Measurements from ENCODE around the gene TMEM33.
"Not testable (repeated sequence)": the region's sequence is repeated elsewhere in the genome, so short reads cannot be mapped to it uniquely, and the experiment has no call there.

The TMEM33 gene, protein sequence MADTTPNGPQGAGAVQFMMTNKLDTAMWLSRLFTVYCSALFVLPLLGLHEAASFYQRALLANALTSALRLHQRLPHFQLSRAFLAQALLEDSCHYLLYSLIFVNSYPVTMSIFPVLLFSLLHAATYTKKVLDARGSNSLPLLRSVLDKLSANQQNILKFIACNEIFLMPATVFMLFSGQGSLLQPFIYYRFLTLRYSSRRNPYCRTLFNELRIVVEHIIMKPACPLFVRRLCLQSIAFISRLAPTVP

DNA sequence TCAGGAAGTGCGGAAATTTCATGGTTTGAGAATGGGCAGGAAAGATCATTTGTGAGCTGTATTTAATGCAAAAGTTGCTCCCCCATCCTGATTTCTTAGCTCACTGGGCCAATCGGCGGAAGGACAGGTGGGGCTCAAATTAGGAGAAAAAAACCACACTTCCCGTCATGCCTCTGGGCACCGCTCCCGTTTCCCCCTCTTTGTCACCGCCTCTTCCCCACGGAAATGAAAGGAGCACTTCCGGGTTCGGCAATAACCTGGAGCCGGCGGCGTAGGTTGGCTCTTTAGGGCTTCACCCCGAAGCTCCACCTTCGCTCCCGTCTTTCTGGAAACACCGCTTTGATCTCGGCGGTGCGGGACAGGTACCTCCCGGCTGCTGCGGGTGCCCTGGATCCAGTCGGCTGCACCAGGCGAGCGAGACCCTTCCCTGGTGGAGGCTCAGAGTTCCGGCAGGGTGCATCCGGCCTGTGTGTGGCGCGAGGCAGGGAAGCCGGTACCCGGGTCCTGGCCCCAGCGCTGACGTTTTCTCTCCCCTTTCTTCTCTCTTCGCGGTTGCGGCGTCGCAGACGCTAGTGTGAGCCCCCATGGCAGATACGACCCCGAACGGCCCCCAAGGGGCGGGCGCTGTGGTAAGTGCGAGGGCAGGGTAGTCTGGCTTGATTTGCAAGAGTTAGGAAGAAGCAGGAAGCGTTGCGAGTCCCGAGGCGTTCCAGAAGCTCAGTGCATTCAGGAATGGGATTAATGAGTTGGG is at the start of gene TMEM33:
TMEM33 (plus strand) TSS at position 529 of the 751 bp plus-strand sequence; CDS start at position 585, 56 bp downstream.
- DNase-seq, result peak; percentile 87 to 94 (median 92)

DNA sequence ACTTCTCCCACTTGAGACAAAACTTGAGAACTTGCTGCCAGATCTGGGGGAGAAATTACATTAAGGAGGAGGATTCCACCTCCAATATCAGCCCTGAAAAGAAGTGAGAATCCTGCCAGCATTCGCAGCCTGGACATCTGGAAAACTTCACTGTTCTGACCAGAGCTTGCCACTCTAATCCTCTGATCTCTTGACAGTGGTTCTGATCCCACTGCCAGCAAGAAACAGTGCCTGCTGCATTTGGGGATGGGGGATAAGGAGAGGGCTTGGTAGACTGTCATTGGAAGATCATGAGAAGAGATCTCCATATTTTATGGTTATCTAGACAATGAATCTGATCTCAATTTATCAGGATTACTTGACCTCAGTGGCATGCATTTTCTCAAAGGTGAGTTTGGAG is 49.8 kb upstream of the TMEM33 start:
- no peak for DNase-seq

DNA sequence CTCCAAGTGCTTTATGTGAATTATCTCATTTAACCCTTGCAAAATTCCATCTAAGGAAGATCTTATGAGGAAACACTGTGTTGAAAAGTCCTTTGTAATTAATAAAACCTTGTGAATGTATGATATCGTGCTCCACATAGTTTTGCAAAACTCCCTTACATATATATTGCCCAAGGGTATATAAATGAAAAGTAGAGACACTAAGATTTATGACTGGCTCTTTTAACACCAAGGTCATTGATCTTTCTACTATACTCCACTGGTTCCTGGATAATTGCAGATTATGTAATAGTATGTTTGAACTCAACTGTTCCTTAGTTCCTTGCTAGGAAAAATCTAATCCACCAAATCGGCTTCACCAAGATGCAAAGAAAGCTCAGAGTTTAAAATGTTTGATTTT is 48.0 kb upstream of the TMEM33 start:
- no peak for DNase-seq

DNA sequence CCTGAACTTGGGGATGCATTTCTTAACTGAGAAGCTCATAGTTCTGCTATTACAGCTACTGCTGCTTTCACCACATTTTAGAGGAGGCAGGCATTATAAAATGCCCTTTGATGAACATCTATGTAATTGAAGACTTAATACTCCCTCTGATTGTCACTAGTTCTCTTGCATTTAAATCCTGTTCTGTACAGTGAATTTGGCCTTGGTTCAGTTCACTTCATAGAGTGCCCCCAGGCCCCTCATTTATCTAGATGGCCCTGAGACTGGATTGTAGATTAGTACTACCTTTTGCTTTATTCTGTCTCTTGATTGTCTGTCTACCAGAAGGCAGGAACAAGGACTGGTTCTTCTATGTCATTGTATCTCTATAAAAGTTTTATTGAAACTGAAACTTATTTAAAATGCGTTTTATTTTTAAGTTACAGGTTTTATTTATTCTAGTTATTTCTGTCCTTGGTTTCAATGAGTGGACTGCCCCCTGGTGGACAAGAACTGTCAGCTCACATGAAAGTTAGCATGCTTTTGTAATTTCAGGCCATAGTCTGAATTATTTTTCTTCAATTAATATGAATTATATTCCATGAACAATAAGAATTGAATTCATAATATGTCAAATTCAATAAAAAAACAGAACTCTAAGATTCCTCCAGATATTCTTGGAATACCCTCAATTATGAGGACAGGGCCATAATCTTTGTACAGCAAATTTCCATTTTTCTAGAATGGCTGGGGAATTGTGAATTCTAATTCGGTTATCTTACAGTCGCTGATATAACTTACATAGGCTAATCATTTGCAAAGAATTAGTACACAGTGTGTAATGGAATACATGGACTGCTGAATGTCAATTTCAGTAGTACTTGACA is 47.2 kb upstream of the TMEM33 start:
- peak in 2 of 3 experiments; percentile 71 to 81 for DNase-seq

DNA sequence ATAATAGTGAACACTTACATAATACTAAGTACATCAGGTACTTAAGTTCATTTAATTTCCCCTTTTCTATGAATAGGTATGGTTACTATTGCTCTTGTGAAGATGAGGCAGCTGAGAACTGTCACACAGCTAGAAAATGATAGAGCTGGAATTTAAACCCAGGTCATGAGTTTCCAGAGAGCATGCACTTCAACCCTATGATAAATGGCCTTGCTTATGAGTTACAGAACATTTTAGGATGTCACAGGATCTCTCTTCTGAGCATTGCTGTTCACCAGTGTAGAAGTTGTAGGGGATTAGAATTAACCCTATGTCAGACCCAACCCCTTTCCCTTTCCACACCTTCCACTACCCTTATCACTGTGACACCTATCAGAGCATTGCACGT is 46.5 kb upstream of the TMEM33 start:
- DNase-seq, result no peak

DNA sequence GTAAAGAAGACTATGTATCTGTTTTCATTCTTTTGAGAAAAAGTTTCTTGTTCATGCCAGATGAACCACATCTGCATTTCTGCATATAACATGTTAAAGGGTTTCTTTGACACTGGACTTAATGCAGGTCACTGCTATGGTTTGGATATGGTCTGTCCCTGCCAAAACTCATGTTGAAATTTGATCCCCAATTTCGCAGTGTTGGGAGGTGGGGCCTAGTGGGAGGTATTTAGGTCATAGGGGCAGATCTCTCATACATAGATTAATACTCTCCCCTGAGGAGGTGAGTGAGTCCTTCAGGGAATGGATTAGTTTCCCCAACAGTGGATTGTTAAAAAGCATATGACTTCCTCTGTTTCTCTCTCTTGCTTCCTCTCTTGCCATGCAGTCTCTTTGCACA is 45.9 kb upstream of the TMEM33 start:
- no peak for DNase-seq

DNA sequence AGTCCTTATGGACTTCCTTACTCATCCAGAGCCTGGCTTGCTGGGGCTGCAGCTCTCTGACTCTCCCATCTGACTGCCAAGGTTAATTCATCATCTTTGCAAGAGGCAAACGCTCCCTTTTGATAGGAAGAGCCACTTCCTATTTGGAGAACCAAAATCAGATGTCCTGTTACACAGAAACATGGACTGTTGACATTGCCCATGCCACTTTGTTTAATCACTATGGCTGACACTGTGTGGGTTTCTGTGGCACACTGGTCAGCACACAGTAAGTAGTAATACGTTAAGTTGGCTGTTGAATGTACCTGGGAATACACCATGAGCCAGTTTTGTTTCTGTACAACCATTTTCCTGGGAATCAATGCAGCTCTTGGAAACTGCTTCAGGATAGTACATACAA is 45.1 kb upstream of the TMEM33 start:
- no peak for DNase-seq

DNA sequence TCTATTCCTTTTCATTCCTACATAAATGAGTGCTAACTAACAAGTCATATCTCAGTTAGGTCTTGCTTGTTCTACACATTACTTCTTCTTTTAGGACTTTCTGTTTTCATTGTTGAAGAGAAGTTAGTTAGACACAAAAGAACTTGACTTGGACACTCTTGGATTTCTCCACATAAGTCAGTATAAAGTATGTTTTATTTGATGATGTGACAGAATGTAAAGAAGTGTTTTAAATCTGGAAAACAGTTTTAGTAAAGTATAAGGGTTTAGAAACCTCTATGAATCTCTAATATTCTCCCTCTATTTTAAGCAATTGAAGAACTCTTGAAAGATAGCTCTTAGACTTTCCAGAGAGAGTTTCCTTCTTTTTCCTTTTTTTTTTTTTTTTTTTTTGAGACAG is 38.6 kb upstream of the TMEM33 start:
- DNase-seq, result no peak

DNA sequence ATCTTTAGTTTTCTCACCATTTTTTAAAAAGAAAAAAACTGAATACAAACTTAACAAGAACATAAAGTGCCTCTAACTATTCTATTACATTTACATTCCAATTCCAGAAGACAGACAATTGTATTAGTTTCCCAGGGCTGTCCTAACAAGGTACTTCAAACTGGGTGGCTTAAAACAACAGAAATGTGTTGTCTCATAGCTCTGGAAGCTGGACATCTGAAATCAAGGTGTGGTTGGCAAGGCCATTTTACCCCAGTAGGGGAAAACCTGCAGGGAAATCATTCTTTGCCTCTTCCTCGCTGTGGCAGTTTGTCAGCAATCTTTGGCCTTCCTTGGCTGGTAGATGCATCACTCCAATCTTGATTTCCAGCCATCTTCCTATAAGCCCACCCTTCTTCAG is 37.5 kb upstream of the TMEM33 start:
- no peak for DNase-seq

DNA sequence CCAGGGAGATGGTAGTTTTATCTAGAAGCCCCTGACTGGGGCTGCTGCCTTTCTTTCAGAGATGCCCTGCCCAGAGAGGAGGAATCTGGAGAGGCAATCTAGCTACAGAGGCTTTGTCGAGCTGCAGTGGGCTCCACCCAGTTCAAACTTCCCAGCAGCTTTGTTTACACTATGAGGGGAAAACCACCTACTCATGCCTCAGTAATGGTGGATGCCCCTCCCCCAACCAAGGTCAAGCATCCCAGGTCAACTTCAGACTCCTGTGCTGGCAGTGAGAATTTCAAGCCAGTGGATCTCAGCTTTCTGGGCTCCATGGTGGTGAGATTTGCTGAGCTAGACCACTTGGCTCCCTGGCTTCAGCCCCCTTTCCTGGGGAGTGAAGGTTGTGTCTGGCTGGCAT is 26.1 kb upstream of the TMEM33 start:
- DNase-seq, result not testable (repeated sequence)

DNA sequence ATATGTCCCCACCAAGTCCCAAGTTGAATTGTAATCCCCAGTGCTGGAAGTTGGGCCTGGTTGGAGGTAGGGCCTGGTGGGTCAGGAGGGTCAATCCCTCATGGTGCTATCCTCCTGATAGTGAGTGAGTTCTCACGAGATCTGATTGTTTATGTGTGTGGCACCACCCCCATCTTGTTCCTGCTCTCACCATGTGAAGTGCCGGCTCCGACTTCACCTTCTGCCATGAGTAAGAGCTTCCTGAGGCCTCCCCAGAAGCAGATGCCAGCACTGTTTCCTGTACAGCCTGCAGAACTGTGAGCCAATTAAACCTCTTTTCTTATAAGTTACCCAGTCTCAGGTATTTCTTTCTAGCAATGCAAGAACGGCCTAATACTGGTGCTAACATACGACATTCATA is 22.7 kb upstream of the TMEM33 start:
- no peak for DNase-seq

DNA sequence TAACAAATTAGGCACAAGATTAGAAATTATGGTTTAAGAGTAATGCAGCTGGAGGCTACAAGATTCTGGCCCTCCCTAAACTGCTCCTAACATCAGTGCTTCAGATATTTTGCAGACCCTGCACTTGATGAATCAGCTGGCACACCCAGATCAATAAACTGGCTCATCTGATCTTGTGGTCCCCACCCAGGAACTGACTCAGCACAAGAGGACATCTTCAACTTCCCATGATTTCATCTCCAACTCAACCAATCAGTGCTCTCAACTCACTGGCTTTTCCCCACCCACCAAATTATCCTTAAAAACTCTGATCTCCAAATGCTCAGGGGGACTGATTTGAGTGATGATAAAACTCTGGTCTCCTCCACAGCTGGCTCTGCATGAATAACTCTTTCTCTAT is 21.7 kb upstream of the TMEM33 start:
- DNase-seq, result no peak

DNA sequence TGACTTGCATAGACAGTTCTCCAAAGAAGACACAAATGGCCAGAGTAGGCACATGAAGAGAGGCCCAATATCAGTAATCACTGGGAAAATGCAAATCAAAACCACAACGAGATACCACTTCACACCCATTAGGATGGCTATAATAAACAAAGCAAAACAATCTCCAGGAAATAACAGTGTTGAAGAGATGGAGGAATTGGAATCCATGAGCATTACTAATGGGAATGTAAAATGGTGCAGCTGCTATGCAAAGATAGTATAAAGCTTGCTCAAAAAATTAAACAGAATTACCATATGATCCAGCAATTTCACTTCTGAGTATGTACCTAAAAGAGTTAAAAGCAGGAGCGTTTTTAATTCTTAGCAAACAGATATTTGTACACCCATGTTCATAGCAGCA is 17.0 kb upstream of the TMEM33 start:
- DNase-seq, result no peak

DNA sequence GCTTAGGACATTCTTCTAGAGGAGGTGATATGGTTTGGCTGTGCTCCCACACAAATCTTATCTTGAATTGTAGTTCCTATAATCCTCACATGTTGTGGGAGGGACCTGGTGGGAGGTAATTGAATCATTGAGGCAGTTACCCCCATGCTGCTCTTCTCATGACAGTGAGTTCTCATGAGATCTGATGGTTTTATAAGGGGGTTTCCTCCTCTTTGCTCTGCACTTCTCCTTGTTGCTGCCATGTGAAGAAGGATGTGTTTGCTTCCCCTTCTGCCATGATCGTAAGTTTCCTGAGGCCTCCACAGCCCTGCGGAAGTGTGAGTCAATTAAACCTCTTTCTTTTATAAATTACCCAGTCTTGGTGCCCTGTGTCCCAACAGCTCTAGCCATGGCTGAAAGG is 14.8 kb upstream of the TMEM33 start:
- DNase-seq, result not testable (repeated sequence)

DNA sequence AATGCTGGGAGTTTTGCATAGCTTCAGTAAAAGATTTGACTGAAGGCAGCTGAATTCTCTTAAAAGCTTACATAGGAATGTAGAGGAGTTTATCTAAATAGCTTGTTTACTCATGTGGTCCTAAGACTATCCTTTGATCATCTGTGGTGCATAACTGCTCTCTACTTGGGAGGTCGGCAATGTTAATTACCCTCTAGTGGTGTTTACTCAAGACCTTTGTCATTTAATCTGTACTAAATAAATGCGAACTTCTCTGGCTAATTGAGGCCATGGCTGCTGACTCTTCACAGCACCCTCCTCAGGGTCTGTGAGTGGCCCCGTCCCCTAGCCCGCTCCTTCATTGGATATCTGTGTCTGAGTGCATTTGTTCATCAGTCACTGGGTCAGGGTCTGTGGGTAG is 13.8 kb upstream of the TMEM33 start:
- DNase-seq, result no peak

DNA sequence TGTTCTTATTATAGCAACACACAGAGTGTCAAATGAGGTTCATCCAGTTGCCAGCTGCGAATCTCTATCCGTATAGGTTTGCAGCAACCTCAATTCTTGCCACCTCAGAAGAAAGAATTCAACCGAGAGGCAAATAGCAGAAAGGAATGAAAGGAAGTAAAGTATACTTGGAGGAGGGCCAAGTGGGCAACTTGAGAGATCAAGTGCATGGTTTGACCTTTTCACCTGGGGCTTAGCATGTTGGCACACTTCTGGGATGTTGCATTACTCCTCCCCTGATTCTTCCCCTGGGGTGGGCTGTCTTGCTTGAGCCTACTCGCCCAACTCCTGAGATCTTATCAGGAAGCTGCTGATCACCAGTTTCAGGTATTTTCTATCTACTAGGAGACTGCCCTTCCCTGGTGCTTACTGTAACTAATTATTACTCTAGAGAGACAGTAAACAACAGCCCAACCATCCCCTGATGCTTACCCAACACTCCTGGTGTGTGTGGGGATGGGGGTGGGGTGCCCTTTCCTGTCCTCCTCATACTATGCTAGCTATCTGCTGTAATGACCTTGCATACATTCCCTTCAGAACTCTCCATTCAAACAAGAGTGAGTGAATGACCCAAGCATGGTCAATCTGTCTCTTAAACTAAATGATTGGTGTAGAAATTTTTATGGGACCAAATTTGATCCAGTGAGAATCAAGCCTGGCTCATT is 7.3 kb upstream of the TMEM33 start:
- DNase-seq, result no peak

DNA sequence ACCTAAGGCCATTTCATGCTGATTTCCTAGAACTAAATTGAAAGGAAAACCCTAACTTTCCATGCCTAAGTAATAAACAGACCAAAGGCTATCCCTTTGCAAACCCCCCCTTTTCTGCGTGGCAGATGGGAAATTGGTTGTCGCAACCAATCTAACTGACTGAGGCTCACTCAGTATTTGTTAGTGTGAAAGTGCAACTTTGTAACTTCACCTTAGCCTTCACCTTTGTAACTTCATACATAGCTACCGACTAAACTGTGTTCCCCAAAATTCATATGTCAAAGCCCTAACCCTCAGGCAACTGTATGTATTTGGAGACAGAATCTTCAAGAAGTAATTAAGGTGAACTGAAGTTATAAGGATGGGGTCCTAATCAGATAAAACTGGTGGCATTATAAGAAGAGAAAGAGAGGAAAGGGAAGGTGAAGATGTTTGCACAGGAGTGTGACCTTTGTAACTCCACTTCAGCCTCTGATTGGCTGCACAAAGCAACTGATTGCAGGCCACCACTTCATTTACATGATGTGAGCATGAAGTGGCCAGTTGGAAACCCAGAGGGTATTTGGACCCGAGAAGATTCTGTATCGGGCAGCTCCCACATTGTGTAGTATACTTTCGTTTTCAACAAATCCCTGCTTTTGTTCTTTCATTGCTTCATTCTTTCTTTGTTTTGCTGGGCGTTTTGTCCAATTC is 4.9 kb upstream of the TMEM33 start:
- DNase-seq, result no peak

DNA sequence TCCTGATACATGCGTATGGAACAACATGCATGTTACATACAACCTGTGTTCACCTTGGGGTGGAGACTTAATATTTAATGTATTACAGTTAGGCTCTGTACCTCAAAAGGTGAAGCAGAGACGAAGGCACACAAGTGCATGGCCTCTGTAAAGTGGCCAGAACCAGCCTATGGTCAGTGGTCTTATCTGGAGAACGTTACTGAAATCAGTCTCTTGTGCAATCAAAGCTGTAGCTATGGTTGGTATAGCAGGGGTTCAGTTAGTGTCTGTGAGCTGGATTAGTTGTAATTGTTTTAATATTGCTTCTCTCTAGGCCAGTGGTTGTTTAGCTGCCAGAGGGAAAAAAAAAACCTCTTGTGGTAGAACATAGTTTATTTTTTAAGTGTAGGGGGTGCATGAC is 2.2 kb upstream of the TMEM33 start:
- no peak for DNase-seq

DNA sequence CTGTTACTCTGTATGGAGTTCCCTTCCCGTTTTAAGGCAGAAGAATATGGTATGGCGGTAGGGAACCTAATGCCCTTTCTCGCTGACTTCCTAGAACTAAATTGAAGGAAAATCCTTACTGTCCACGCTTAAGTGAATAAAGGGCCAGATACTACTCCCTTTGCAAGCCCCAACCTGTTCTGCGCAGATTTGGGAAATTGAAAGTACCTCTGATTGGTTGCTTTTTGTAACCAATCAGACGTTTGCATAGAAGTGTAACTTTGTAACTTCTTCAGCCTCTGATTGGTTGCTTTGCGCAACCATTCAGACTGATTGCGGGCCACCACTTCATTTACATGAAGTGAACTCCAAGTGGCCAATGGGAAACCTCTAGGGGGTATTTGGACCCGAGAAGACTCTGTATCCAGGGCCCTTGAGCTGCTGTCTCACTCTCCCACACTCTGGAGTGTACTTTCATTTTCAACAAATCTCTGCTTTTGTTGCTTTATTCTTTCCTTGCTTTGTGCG is 1.2 kb upstream of the TMEM33 start:
- no peak for DNase-seq

DNA sequence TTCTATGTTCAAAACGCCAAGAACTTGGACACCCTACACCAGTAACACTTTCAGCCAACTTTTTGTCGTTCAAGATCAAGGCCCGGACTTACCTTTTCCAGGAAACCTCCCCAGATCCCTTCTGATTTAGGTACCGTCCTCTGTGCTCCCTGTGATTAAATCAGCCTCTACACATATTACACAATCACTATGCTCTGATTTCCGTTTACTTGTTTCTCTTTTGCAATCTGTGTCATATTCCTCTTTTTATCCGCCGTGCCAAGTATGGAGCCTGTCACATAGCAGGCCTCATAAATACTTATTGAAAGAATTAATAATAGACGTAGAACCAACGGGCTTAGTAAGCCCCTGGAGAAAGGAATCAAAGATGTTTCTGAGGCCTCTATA is 722 bp upstream of the TMEM33 start:
- DNase-seq, result no peak

DNA sequence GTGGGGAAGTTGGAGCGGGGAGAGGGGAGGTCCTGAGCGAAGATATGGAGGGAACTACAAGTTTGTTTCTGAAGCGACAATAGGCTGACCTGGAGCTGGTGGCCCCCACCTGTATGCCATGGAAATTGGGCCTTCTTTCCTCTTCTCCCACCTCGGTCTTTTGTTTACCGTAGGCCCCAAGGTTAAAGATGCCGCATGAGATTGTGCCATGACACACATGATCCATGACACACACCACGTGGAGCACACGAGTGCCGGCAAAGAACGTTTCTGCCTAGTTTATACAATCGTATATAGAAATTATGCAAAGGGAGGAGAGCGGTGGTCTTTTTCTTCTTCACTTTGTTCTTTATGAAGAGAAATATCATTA is 408 bp downstream of the TMEM33 start:
- DNase-seq, result no peak

DNA sequence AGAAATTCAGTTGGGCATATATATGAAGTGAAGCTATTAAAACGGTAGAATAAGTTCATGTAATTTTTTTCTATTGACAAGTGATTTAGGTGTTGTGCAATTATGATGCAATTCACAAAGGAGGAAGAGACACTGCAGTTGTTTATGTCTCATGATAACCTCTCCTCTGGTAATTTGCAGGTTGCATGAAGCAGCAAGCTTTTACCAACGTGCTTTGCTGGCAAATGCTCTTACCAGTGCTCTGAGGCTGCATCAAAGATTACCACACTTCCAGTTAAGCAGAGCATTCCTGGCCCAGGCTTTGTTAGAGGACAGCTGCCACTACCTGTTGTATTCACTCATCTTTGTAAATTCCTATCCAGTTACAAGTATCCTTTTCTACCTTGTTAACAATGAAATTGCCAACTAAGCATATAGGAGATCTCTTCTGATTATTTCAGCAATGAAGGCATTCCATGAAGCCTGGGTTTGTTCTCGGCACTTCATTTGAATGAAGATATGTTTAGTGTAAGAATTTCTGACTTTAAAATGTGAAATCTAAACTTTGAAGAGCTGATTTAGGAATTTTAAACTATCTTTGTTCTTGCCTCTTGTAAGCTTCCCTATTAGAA is 3.9 kb downstream of the TMEM33 start:
- DNase-seq, result no peak

All from NCI-H1417 (cell line).